Activated gamma-delta T cell (primary cell): ENCODE measurements around the gene CFAP61.
"Not testable (repeated sequence)": the region's sequence is repeated elsewhere in the genome, so short reads cannot be mapped to it uniquely, and the experiment has no call there.

ENCODE experiments used
- DNase-seq: peaks from one replicate; lab custom pipeline; 2025; lab: John Stamatoyannopoulos, UW

CFAP61 gene

GRCh38 chr20:20321917-20322316 is 269.6 kb downstream of the CFAP61 start:
- DNase-seq: no peak

- no peak for DNase-seq
These were observed 270.6 kb downstream of the CFAP61 start for GRCh38 chr20:20322912-20323311.

GRCh38 chr20:20327746-20328145 is 275.4 kb downstream of the CFAP61 start:
- no peak for DNase-seq

DNA sequence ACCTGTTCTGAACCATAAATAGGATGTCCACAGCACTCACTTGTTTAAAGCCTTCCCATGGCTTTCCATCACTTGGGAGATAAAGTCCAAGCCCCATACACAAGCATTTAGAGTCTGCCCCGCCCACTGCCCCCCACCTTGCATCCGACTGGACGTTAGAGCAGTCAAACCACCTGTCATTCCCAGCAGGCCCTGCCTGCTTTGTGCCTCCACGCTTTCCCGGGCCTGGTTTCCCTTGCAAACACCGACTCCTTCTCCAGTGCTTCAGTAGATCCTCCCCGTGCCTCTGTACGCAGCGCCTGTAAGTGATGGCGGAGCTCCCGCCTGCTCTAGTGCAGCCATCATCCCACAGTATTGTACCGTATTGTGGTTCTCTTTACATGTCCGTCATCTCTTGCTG is 277.2 kb downstream of the CFAP61 start:
- no peak for DNase-seq

- DNase-seq: no peak
These were observed 278.8 kb downstream of the CFAP61 start for GRCh38 chr20:20331156-20331555.

- no peak for DNase-seq
These were observed 279.5 kb downstream of the CFAP61 start for GRCh38 chr20:20331817-20332216.

DNA sequence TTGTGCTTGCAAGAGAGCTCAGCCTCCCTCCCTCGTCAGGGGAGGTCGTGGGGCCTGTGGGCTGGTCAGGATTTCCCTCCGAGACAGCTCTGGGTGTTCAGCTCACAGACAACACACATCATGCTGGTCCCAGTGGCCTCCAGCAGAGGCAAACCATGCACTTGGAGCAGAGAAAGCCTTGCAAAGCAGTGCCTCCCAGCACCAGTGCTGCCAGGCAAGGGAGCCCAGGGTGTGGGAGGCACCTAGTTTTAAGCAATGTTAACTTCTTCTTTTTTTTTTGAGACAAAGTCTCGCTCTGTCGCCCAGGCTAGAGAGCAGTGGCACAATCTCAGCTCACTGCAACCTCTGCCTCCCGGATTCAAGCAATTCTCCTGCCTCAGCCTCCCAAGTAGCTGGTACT is 281.5 kb downstream of the CFAP61 start:
- no peak for DNase-seq

DNA sequence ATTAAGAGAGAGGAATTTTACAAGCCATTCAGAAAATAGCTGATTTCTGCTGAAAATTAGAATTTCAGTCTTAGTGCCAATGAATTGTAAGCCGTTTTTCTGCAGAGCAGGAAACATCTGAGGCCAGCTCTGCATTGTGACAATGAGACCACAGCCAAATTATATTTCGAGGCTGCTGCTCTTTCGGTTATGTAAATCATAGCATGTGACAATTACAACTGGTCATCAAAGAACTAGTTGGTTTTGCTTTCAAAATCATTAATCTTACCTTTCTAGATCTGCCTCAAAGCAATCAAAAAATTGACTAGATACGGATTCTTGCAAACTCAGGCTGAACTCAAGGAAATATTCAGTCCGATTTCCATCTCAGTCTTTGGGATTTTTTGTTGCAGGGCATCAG is 282.2 kb downstream of the CFAP61 start:
- no peak for DNase-seq

- DNase-seq: no peak
These were observed 285.9 kb downstream of the CFAP61 start for GRCh38 chr20:20338133-20338730.

GRCh38 chr20:20340443-20340842 is 288.1 kb downstream of the CFAP61 start:
- DNase-seq: no peak

DNA sequence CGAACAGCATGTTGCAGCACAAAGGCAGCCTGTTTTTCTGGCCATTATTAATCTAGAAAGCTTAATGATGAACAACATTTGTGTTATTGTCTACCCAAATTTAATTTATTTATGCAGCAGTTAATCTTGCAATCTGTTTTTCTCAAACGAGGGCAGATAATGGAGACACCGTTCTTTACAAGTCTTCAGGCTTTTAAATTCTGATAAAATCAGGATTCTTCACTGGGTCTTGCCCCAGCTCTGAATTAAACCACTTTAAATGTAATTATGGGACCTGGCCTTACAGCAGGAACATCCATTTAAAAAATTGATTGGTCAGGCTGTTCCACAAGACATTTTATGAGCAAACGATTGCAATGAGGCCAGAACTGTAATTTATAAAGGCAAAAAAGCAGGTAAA is 289.0 kb downstream of the CFAP61 start:
- DNase-seq: no peak

GRCh38 chr20:20342066-20342465 is 289.7 kb downstream of the CFAP61 start:
- DNase-seq: no peak

DNA sequence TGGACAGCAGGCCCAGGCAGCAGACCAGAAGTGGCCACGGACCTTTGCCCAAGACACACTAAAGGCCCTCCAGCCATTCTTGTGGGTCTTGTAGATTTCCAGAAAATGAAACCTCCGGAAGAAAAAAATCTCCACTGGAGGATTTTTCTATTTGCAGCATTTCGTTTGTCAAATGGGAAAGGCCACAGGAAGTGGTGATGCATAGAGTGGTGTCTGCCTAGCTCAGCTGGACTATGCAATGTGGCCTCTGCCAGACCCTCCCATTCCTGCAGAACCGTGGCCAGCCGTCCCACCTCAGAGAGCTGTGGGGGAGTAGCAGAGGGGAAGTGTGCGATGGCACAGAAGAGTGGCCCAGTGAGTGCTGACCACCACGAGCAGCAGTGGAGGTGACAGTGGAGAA is 291.6 kb downstream of the CFAP61 start:
- no peak for DNase-seq

DNA sequence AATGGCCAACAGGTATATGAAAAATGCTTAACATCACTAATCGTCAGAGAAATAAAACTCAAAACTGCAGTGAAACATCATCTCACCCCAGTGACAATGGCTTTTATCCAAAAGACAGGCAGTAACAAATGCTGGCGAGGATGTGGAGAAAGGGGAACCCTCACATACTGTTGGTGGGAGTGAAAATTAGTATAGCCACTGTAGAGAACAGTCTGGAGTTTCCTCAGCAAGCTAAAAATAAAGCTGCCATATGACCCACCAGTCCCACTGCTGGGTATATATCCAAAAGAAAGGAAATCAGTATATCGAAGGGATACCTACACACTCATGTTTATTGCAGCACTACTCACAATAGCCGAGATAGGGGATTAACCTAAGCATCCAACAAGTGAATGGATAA is 292.1 kb downstream of the CFAP61 start:
- DNase-seq: no peak

GRCh38 chr20:20353576-20353975 is 301.2 kb downstream of the CFAP61 start:
- DNase-seq: no peak

DNA sequence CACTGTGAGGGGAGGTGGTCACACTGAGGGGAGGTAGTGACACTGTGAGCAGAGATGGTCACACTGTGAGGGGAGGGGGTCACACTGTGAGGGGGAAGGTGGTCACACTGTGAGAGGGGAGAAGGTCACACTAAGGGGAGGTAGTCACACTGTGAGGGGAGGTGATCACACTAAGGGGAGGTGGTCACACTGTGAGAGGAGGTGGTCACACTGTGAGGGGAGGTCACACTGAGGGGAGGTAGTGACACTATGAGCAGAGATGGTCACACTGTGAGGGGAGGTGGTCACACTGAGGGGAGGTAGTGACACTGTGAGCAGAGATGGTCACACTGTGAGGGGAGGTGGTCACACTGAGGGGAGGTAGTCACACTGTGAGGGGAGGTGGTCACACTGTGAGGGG is 303.2 kb downstream of the CFAP61 start:
- DNase-seq: not testable (repeated sequence)

GRCh38 chr20:20358801-20359200 is 306.5 kb downstream of the CFAP61 start:
- DNase-seq: no peak

DNA sequence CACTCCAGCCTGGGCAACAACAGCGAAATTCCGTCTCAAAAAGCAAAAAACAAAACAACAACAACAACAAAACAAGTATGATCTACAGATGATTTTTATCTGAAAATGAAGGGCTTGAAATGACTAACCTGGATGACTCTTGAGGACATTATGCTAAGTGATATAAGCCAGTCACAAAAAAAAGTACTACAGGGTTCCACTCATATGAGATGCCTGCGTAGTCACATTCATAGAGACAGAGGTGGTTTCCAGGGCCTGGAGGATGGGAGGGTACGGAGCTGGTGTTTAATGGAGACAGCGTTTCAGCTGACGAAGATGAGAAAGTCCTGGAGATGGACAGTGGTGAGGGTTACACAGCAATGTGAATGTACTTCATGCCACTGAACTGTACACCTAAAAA is 307.3 kb downstream of the CFAP61 start:
- DNase-seq: no peak

DNA sequence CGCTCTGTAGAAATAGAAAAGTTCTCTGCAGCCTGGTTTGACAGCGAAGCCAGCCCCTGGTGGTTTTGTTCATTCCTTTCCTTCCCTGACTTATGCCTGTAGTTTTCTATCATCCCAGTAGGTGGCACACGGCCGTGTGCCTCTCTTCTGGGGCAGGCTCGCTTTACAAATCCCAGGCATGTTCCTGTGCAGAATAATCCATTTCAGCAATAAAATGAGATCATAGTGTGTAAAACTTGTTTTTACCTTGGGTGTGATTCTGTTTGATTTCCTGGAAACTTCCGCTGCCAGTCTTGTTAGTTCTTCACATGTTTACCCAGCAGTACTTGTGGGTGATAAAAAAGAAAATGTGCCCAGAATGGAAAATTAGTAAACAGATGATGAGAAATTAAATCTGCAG is 308.1 kb downstream of the CFAP61 start:
- no peak for DNase-seq

DNA sequence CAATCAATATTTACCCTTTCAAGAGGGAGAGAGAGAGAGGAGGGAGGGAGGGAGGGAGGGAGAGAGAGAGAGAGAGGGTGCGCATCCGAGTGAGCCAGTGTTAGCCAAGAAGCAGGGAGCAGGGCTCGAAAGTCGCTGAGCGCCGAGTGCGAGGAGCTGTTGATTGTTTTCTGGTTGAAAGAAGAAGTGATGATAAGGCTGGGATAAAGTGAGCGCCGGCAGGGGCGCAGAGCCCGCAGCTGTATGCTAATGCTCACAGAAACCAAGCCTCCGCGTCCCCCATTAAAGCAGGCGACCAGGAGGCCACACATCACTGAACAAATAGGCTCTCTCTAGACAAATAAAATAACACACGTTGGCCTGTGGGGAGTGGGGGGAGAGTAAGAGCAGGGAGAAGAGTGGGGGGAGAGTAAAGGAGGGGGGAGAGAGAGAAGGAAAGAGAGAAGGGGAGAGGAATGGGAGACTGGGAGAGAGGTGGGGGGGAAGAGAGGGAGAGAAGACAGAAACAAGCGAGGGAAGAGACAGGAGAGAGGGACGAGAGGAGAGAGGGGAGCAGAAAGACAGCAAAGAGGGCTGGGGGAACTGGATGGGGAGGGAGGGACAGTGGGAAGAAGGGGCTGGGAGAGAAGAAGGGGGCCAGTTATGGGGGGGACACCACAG is 310.6 kb downstream of the CFAP61 start:
- DNase-seq: no peak

DNA sequence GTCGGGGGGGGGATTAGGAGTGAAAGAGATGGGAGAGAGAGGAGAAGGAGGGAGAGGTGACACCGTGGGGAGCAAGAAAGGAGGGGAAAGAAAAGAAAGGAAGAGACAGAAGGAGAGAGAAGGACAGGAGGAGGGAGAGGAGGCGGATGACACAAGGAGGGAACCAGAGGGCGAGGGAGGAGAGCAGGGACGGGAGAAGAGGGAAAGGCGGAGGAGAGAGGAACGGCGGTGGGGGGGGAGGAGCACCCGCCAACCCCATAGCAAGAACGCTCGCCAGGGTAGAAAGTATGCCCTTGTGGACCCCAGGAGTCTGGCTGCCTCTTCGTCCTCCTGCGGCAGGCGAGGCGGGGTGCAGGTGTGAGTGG is 311.1 kb downstream of the CFAP61 start:
- DNase-seq: no peak

GRCh38 chr20:20363799-20364592 is 311.7 kb downstream of the CFAP61 start:
- no peak for DNase-seq
